Measurements from ENCODE around the gene LMX1B.

GRCh38 chr9:126621919-126622735 is 8.4 kb downstream of the LMX1B start:
- no peak for TF ChIP-seq CTCF (IDR thresholded peaks at IDR 0.05)
- no peak for TF ChIP-seq IRF1 (CRISPR knock-in tag; IDR thresholded peaks at IDR 0.05)
- TF ChIP-seq NR2C2 (CRISPR knock-in tag; IDR thresholded peaks at IDR 0.05) = no peak
- no peak for TF ChIP-seq CREB1 (CRISPR knock-in tag; IDR thresholded peaks at IDR 0.05)
- no peak for TF ChIP-seq ELF4 (CRISPR knock-in tag; IDR thresholded peaks at IDR 0.05; ENCODE audit: low read depth)
- TF ChIP-seq AR (CRISPR knock-in tag; IDR thresholded peaks at IDR 0.05) = no peak
- TF ChIP-seq NR1H2 (CRISPR knock-in tag; IDR thresholded peaks at IDR 0.05) = no peak
- no peak for TF ChIP-seq USF2 (CRISPR knock-in tag; IDR thresholded peaks at IDR 0.05)
- TF ChIP-seq OVOL2 (CRISPR knock-in tag; IDR thresholded peaks at IDR 0.05; ENCODE audit: borderline replicate concordance) = no peak
- no peak for TF ChIP-seq CBFB (CRISPR knock-in tag; IDR thresholded peaks at IDR 0.05; ENCODE audit: low read depth)
- no peak for TF ChIP-seq ZNF232 (CRISPR knock-in tag; IDR thresholded peaks at IDR 0.05)
- TF ChIP-seq ZNF121 (CRISPR knock-in tag; IDR thresholded peaks at IDR 0.05) = no peak

All from WTC11 (cell line).